Astrocyte of the spinal cord (primary cell): ENCODE results near the gene LRP3.

Experiments
- DNase-seq: peaks from one replicate; pipeline ENCODE4 v3.0.0; 2011; ENCODE audit warnings: low read depth, low spot score
- H3K4me3 ChIP-seq: 2 replicates; pipeline ENCODE4 v1.5.1; 2011; ENCODE audit warnings: low read depth, mild to moderate bottlenecking, low read length, moderate library complexity
- in situ Hi-C: cut with HindIII; loops from 2 replicates; pipeline ENCODE4 v1.10.0; 2017; ENCODE audit warnings: low sequenced_read_pairs
- TF ChIP-seq, protein P1 (sequence below): IDR thresholded peaks from 2 replicates; pipeline ENCODE4 v1.5.1; 2012; ENCODE audit warnings: low read depth, mild to moderate bottlenecking, low read length, inconsistent platforms

The LRP3 gene

GRCh38 chr19:33210266-33210940, 16.3 kb downstream of the LRP3 start:
- TF ChIP-seq, protein P1, sequence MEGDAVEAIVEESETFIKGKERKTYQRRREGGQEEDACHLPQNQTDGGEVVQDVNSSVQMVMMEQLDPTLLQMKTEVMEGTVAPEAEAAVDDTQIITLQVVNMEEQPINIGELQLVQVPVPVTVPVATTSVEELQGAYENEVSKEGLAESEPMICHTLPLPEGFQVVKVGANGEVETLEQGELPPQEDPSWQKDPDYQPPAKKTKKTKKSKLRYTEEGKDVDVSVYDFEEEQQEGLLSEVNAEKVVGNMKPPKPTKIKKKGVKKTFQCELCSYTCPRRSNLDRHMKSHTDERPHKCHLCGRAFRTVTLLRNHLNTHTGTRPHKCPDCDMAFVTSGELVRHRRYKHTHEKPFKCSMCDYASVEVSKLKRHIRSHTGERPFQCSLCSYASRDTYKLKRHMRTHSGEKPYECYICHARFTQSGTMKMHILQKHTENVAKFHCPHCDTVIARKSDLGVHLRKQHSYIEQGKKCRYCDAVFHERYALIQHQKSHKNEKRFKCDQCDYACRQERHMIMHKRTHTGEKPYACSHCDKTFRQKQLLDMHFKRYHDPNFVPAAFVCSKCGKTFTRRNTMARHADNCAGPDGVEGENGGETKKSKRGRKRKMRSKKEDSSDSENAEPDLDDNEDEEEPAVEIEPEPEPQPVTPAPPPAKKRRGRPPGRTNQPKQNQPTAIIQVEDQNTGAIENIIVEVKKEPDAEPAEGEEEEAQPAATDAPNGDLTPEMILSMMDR: no peak
- H3K4me3 ChIP-seq: no peak overlapping the region
- in situ Hi-C loops: no loop called here

DNA sequence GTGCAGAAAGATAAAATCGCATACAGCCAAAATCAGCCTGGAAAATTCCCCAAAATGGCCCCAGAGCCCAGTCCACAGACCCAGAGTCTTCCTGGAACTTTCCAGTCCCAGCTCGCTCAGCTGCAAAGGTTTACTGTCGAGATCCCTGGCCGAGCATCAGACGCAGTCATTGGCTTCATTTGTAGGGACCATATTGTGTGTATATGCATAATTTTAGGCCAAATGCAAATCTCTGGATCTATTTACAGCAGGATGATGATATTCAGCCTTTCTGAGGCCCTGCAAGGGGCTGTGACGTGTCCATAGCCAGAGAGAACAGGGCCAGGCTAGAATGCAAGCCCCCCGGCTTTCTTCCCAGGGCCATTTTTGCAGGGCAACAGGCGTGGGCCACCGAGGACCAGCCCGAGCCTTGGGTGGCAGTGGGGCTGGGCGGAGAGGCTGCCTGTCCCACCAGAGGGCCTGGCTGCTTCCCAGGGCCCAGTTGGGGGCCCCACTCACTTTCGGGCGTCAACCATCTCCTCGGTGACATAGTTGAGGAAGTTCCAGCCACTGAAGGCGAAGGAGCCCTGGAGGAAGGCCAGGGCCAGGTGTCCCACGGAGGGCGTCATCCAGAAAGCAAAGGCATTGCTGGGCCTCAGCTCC, 17.8 kb downstream of the LRP3 start:
- DNase-seq: no peak
- in situ Hi-C loops: no loop called here
- TF ChIP-seq, protein P1: no peak
- no peak overlapping the region for H3K4me3 ChIP-seq

More at GRCh38 chr19:33210266-33210940, 16.3 kb downstream of the LRP3 start:
- DNase-seq: no peak

- in situ Hi-C loops: no loop called here
- no peak for DNase-seq
- H3K4me3 ChIP-seq: no peak overlapping the region
- TF ChIP-seq, protein P1: no peak
These were observed 18.5 kb downstream of the LRP3 start for GRCh38 chr19:33212436-33213172.

DNA sequence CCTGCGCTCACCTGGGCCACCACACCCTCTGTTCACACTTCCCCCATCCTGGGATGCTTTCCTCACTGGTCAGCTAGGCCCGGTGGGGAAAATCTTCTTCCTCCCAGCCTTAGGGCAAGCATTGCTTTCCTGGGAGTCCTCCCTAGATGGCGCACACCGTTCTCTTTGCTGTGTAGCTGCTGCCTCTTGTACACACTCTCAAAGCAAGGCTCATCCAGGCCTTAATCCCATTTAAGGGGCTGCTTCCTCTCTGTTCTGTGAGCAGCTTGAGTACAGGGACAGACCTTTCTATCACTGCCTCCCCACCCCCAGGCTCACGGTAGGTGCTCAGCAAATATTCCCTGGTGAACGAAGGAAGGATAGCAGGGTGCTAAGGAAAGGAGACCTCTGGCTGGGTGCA, 20.5 kb downstream of the LRP3 start:
- in situ Hi-C loops: no loop called here

DNA sequence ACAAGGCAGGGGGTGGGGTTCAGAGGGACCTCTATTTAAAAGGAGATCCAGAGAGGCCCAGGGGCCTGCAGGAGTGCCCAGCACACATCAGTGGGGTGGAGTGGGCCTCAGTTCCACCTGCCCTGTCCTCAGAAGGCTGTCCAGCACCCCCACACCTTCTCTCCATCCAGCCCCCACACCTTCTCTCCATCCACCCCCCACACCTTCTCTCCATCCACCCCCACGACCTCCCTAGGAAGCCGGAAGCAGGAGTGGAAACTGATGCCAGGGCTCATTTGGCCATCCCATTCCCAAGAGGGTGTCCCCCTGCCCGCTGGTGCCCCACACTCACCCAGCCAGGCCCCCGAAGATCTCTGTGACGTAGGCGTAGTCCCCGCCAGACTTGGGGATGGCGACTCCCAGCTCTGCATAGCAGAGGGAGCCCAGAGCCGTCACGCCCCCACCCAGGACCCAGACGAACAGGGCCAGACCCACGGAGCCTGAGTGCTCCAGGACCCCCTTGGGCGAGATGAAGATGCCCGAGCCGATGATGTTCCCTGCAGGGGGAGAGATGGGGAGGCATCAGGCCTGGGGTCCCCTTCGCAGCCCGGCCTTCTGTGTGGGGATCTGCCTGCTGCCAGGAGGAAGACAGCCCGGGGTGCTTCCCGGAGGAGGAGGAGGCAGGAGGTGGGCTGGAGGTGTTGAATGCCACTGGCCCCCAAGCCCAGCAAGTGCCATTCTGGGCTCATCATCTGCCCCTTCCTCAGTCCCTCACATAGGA, 21.5 kb downstream of the LRP3 start:
- TF ChIP-seq, protein P1: no peak
- DNase-seq: no peak
- no peak overlapping the region for H3K4me3 ChIP-seq
- in situ Hi-C loops: no loop called here

More for the DNA sequence above, 20.5 kb downstream of the LRP3 start:
- TF ChIP-seq, protein P1: peak; percentile 49
- DNase-seq: peak; percentile 20
- no peak overlapping the region for H3K4me3 ChIP-seq

DNA sequence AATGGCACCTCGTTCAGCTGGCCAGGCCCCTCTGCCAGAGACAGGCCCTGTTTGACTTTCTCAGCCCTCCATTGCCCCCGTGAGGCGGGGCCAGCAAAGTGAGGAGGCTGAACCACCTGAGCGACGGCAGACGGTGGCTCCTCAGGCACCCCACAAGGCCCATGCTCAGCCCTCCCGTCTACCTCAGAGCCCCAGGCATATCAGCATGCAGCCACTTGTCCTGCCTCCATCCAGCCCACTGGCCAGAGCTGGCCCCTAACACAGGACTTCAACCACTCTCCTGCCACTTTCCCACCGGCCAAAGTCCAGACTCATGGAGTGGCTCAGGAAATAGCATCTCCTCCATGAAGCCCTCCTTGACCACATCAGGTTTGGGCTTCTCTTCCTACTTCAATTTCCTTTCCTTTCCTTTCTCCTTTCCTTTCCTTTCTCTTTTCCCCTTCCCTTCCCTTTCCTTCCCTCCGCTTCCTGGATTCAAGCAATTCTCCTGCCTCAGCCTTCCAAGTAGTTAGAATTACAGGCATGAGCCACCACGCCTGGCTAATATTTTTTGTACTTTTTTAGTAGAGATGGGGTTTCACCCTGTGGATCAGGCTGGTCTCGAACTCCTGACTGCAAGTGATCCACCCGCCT, 22.2 kb downstream of the LRP3 start:
- in situ Hi-C loops: no loop called here
- no peak overlapping the region for H3K4me3 ChIP-seq
- TF ChIP-seq, protein P1: no peak
- DNase-seq: no peak
